PFSK-1 (cell line): ENCODE measurements around the gene ELMO2.

ENCODE experiments used
- POLR2AphosphoS5 ChIP-seq: IDR thresholded peaks from 2 replicates; pipeline ENCODE4 v1.6.1; 2012; ENCODE audit warnings: low read depth, mild to moderate bottlenecking, control low read depth, low read length, moderate library complexity
- SIN3A ChIP-seq: IDR thresholded peaks from 2 replicates; pipeline ENCODE4 v1.6.1; 2012; ENCODE audit warnings: mild to moderate bottlenecking, low read length, moderate library complexity, borderline replicate concordance; ENCODE audit not compliant: insufficient read depth

DNA sequence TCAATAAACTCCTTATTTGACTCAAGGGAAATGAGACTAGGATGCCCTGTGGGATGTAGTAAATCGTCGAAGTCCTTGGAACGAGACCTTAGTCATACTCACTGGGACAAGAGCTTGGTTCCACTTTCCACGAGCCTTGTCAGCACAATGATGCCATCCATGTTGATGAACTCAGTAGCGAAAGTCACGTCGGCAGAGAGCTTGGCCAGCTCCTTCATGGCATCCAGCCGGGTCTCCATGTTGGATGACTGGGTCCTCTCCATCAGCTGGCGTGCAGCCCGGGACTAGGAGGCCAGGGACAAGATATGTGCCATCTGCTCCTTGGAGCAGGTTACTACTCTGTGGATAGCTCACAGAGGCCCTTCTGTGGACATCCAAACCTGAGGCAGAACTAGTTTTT is 17.5 kb downstream of the ELMO2 start:
- TF ChIP-seq POLR2AphosphoS5 (no peak), SIN3A (no peak)
